GM23338 (cell line): Measurements from ENCODE around the gene MCTP2. TPM values are rescaled to one million over a fixed set of nuclear protein-coding genes. Genes with fewer than 3 reads are reported as not detected.
A peak's percentile ranks its signal among the peaks of the same experiment; 100 is the strongest.

Experiments used
- ATAC-seq: fragments of 200-7000 bp; cut with Tn5 transposase; 3 replicates; pipeline ENCODE4 v1.9.1; 2020
- DNase-seq: peaks from one replicate; pipeline ENCODE4 v3.0.0-alpha.2; 2015; ENCODE audit warnings: low spot score
- H2AFZ ChIP-seq: fragments of 200-600 bp; sonication (generic); 2 replicates; pipeline ENCODE4 v1.8.0; 2016; ENCODE audit warnings: antibody characterized with exemption, mild to moderate bottlenecking, moderate library complexity
- H3F3A ChIP-seq: fragments of 200-600 bp; sonication (generic); replicated peaks from 2 replicates; pipeline ENCODE4 v1.8.0; 2017; ENCODE audit warnings: antibody characterized with exemption, mixed run types, low read depth
- H3K27ac ChIP-seq: fragments of 200-600 bp; sonication (generic); 2 replicates; pipeline ENCODE4 v1.6.1; 2016; ENCODE audit warnings: low read depth
- H3K27me3 ChIP-seq: fragments of 200-600 bp; sonication (generic); 2 replicates; pipeline ENCODE4 v1.8.0; 2016; ENCODE audit warnings: mild to moderate bottlenecking, mixed run types, moderate library complexity; ENCODE audit not compliant: insufficient read depth
- H3K36me3 ChIP-seq: fragments of 200-600 bp; sonication (generic); 2 replicates; pipeline ENCODE4 v1.8.0; 2016; ENCODE audit warnings: mild to moderate bottlenecking; ENCODE audit not compliant: insufficient read depth
- H3K4me1 ChIP-seq: fragments of 200-600 bp; sonication (generic); 2 replicates; pipeline ENCODE4 v1.8.0; 2016; ENCODE audit warnings: mild to moderate bottlenecking, moderate library complexity; ENCODE audit not compliant: insufficient read depth
- H3K4me2 ChIP-seq: fragments of 200-600 bp; sonication (generic); 2 replicates; pipeline ENCODE4 v1.7.1; 2017; ENCODE audit warnings: mixed run types
- H3K4me3 ChIP-seq: fragments of 200-600 bp; sonication (generic); 2 replicates; pipeline ENCODE4 v1.6.1; 2016; ENCODE audit warnings: mixed run types
- H3K79me2 ChIP-seq: fragments of 200-600 bp; sonication (generic); replicated peaks from 2 replicates; pipeline ENCODE4 v1.8.0; 2017; ENCODE audit warnings: mild to moderate bottlenecking; ENCODE audit not compliant: insufficient read depth
- H3K9me2 ChIP-seq: fragments of 200-600 bp; sonication (generic); 2 replicates; pipeline ENCODE4 v1.8.0; 2017; ENCODE audit not compliant: insufficient read depth
- H4K20me1 ChIP-seq: fragments of 200-600 bp; sonication (generic); replicated peaks from 2 replicates; pipeline ENCODE4 v1.8.0; 2017; ENCODE audit warnings: mild to moderate bottlenecking; ENCODE audit not compliant: insufficient read depth
- H3K27ac Mint-ChIP-seq: 2 replicates; pipeline ENCODE4 v1.8.0; 2020; ENCODE audit warnings: inconsistent platforms, mild to moderate bottlenecking, moderate library complexity, mixed read lengths
- H3K27me3 Mint-ChIP-seq: 3 replicates; pipeline ENCODE4 v1.8.0; 2022; ENCODE audit warnings: low read depth, mild to moderate bottlenecking, moderate library complexity, mixed read lengths, inconsistent platforms; ENCODE audit not compliant: insufficient read depth, poor library complexity
- H3K36me3 Mint-ChIP-seq: 3 replicates; pipeline ENCODE4 v1.8.0; 2021; ENCODE audit warnings: low read depth, mild to moderate bottlenecking, inconsistent platforms, moderate library complexity, mixed read lengths
- H3K4me1 Mint-ChIP-seq: 3 replicates; pipeline ENCODE4 v1.8.0; 2020; ENCODE audit warnings: mild to moderate bottlenecking, inconsistent platforms, mixed read lengths
- H3K4me3 Mint-ChIP-seq: 3 replicates; pipeline ENCODE4 v1.8.0; 2021; ENCODE audit warnings: moderate library complexity, mild to moderate bottlenecking, inconsistent platforms, mixed read lengths
- H3K9me3 Mint-ChIP-seq: 3 replicates; pipeline ENCODE4 v1.8.0; 2020; ENCODE audit warnings: moderate library complexity, mild to moderate bottlenecking, inconsistent platforms, mixed read lengths
- CTCF ChIP-seq, 2 experiments: fragments of 200-600 bp in 1 of 2; sonication (generic) in 1 of 2; conservative IDR thresholded peaks; 2 replicates each; pipeline versions ENCODE4 v1.5.1 to v1.6.1; 2016 to 2017; ENCODE audit warnings: antibody characterized with exemption in 2 of 2, low read depth in 2 of 2, mild to moderate bottlenecking in 2 of 2, moderate library complexity in 1 of 2
- ETS1 ChIP-seq: IDR thresholded peaks from 2 replicates; pipeline ENCODE4 v1.6.1; 2016; ENCODE audit warnings: antibody characterized with exemption
- JUNB ChIP-seq: IDR thresholded peaks from one replicate; pipeline ENCODE4 v1.6.1; 2016; ENCODE audit warnings: antibody characterized with exemption; ENCODE audit not compliant: unreplicated experiment
- NANOG ChIP-seq: IDR thresholded peaks from 2 replicates; pipeline ENCODE4 v1.6.1; 2016; ENCODE audit warnings: antibody characterized with exemption, borderline replicate concordance
- REST ChIP-seq: IDR thresholded peaks from one replicate; pipeline ENCODE4 v1.6.1; 2018; ENCODE audit warnings: antibody characterized with exemption; ENCODE audit not compliant: unreplicated experiment
- STAT1 ChIP-seq: IDR thresholded peaks from one replicate; pipeline ENCODE4 v1.6.1; 2016; ENCODE audit warnings: antibody characterized with exemption; ENCODE audit not compliant: unreplicated experiment
- ZNF114 ChIP-seq: fragments of 250-450 bp; sonication (Bioruptor Pico); IDR thresholded peaks from 2 replicates; pipeline ENCODE4 v1.5.0; 2020; ENCODE audit warnings: mild to moderate bottlenecking, moderate library complexity
- ZNF331 ChIP-seq: fragments of 250-450 bp; sonication (Bioruptor Pico); IDR thresholded peaks from 2 replicates; pipeline ENCODE4 v1.5.0; 2020; ENCODE audit warnings: low read depth, mild to moderate bottlenecking, moderate library complexity
- polyA plus RNA-seq: library from polyadenylated mRNA; unstranded; fragments of >200 nt; fragmentation: Nextera tagmentation; extraction: Ambion mirVana; gene quantifications from 2 replicates; pipeline ENCODE4 v1.2.1, GENCODE V29; 2016
- total RNA-seq: library from RNA; depleted of rRNA; stranded (reverse); fragments of >200 nt; shearing (Covaris generic); gene quantifications from 2 replicates; pipeline ENCODE4 v1.2.3, GENCODE V29; 2014

The MCTP2 gene
- total and polyA plus RNA-seq, 2 experiments from 2014 or later = 1.8 to 5.5 TPM

GRCh38 chr15:94411846-94412245 is 180.5 kb downstream of the MCTP2 start:
- H2AFZ ChIP-seq = no peak overlapping the region
- no peaks in the 10 kb centered on the region for H4K20me1 ChIP-seq
- no peak overlapping the region for H3K4me2 ChIP-seq
- DNase-seq = no peak
- 0 out of 2 replicates have a peak, but pooled peaks cover 7% of the 10 kb centered on the region for H3K4me1 ChIP-seq
- Mint-ChIP-seq H3K4me1 (peaks cover 7% of the 10 kb centered on the region), H3K9me3 (no peaks in the 10 kb centered on the region), H3K27me3 (peaks cover 3% of the 10 kb centered on the region), H3K27ac (no peak overlapping the region), H3K36me3 (no peaks in the 10 kb centered on the region), H3K4me3 (no peak overlapping the region)
- no peaks in the 10 kb centered on the region for H3K79me2 ChIP-seq
- H3K9me2 ChIP-seq = no peaks in the 10 kb centered on the region
- no peaks in the 10 kb centered on the region for H3F3A ChIP-seq
- H3K4me3 ChIP-seq = no peak overlapping the region
- no peaks in the 10 kb centered on the region for H3K36me3 ChIP-seq
- H3K27ac ChIP-seq = no peak overlapping the region
- no peak for ATAC-seq
- TF ChIP-seq NANOG (no peak), JUNB (no peak), ZNF331 (CRISPR knock-in tag) (no peak)
- no peaks in the 10 kb centered on the region for H3K27me3 ChIP-seq

- Histone ChIP-seq H3K79me2 (no peaks in the 10 kb centered on the region), H3K4me3 (no peak overlapping the region), H3K27ac (no peak overlapping the region), H4K20me1 (no peaks in the 10 kb centered on the region), H3K36me3 (no peaks in the 10 kb centered on the region), H3F3A (no peaks in the 10 kb centered on the region), H3K4me2 (no peak overlapping the region), H3K4me1 (0 out of 2 replicates have a peak, but pooled peaks cover 7% of the 10 kb centered on the region), H3K27me3 (no peaks in the 10 kb centered on the region), H3K9me2 (no peaks in the 10 kb centered on the region), H2AFZ (no peak overlapping the region)
- peak; percentile 52 to 73 for TF ChIP-seq CTCF (conservative IDR thresholded peaks at IDR 0.05; ENCODE audit: low read depth in 2 of 2)
- TF ChIP-seq ZNF331 (CRISPR knock-in tag) = no peak
- ATAC-seq (no peak), DNase-seq (peak; percentile 67)
- Mint-ChIP-seq H3K27ac (no peak overlapping the region), H3K27me3 (peaks cover 3% of the 10 kb centered on the region), H3K9me3 (no peaks in the 10 kb centered on the region), H3K36me3 (no peaks in the 10 kb centered on the region), H3K4me1 (peaks cover 7% of the 10 kb centered on the region), H3K4me3 (no peak overlapping the region)
Measured at GRCh38 chr15:94412979-94413746, 181.8 kb downstream of the MCTP2 start.

GRCh38 chr15:94414916-94415315 is 183.6 kb downstream of the MCTP2 start:
- H3K4me3 Mint-ChIP-seq = no peak overlapping the region
- Histone ChIP-seq H3K4me1 (0 out of 2 replicates have a peak, but pooled peaks cover 7% of the 10 kb centered on the region), H3K36me3 (no peaks in the 10 kb centered on the region), H3K79me2 (no peaks in the 10 kb centered on the region), H2AFZ (no peak overlapping the region), H3K27me3 (no peaks in the 10 kb centered on the region), H3F3A (no peaks in the 10 kb centered on the region), H3K9me2 (no peaks in the 10 kb centered on the region), H3K4me3 (no peak overlapping the region), H3K27ac (no peak overlapping the region), H3K4me2 (no peak overlapping the region), H4K20me1 (no peaks in the 10 kb centered on the region)
- H3K4me1 Mint-ChIP-seq = peaks cover 7% of the 10 kb centered on the region
- ATAC-seq (no peak), DNase-seq (no peak)
- H3K27ac Mint-ChIP-seq = no peak overlapping the region
- H3K36me3 Mint-ChIP-seq = no peaks in the 10 kb centered on the region
- no peaks in the 10 kb centered on the region for H3K9me3 Mint-ChIP-seq
- TF ChIP-seq REST (no peak), STAT1 (no peak), ZNF114 (CRISPR knock-in tag) (no peak), ETS1 (no peak), CTCF (conservative IDR thresholded peaks at IDR 0.05; ENCODE audit: low read depth in 2 of 2) (no peak)
- H3K27me3 Mint-ChIP-seq = peaks cover 3% of the 10 kb centered on the region
